GM12878 (cell line): Measurements from ENCODE around the gene TMEM266.
A peak's percentile ranks its signal among the peaks of the same experiment; 100 is the strongest.

Experiments
- BHLHE40 ChIP-seq, 2 experiments: fragments of 450-650 bp in 1 of 2; IDR thresholded peaks; 2 replicates each; pipeline ENCODE4 v1.6.1; 2011 to 2017; ENCODE audit warnings: low read depth in 2 of 2, borderline replicate concordance in 1 of 2, improper control_type of control experiment in 1 of 2, low read length in 1 of 2, mild to moderate bottlenecking in 1 of 2
- CEBPB ChIP-seq, 2 experiments: fragments of 150-350 bp in 1 of 2; IDR thresholded peaks; 2 replicates each; pipeline ENCODE4 v1.6.1; 2012 to 2014; ENCODE audit warnings: low read depth in 2 of 2, low read length in 2 of 2, borderline replicate concordance in 1 of 2, inconsistent platforms in 1 of 2
- DPF2 ChIP-seq: fragments of 450-650 bp; IDR thresholded peaks from 2 replicates; pipeline ENCODE4 v1.6.1; 2017; ENCODE audit warnings: mild to moderate bottlenecking
- EGR1 ChIP-seq, 2 experiments: IDR thresholded peaks; 1 replicate in 1 of 2; 2 replicates in 1 of 2; pipeline ENCODE4 v1.6.1; 2011 to 2012; ENCODE audit warnings: low read depth in 2 of 2, low read length in 2 of 2, borderline replicate concordance in 1 of 2, mild to moderate bottlenecking in 1 of 2, moderate library complexity in 1 of 2
- EP300 ChIP-seq, 2 experiments: fragments of 150-350 bp in 1 of 2; IDR thresholded peaks; 2 replicates each; pipeline ENCODE4 v1.6.1; 2011 to 2012; ENCODE audit warnings: low read depth in 2 of 2, low read length in 2 of 2, borderline replicate concordance in 1 of 2, improper control_type of control experiment in 1 of 2, inconsistent platforms in 1 of 2; ENCODE audit not compliant: control insufficient read depth in 1 of 2
- EZH2 ChIP-seq: IDR thresholded peaks from 2 replicates; pipeline ENCODE4 v1.6.1; 2012; ENCODE audit warnings: low read depth, mild to moderate bottlenecking, control low read depth, inconsistent platforms, low read length, borderline replicate concordance; ENCODE audit not compliant: control insufficient read depth
- FOXK2 ChIP-seq: fragments of 450-650 bp; IDR thresholded peaks from 2 replicates; pipeline ENCODE4 v1.6.1; 2017; ENCODE audit warnings: mild to moderate bottlenecking, moderate library complexity
- GABPA ChIP-seq: IDR thresholded peaks from 2 replicates; pipeline ENCODE4 v1.6.1; 2014; ENCODE audit warnings: antibody characterized with exemption, low read depth, mild to moderate bottlenecking, inconsistent platforms
- POLR2A ChIP-seq: IDR thresholded peaks from 2 replicates; pipeline ENCODE4 v1.6.1; 2011; ENCODE audit warnings: low read depth, mild to moderate bottlenecking, low read length
- RAD21 ChIP-seq: IDR thresholded peaks from 2 replicates; pipeline ENCODE4 v1.6.1; 2011; ENCODE audit warnings: mild to moderate bottlenecking, low read depth, low read length, moderate library complexity; ENCODE audit not compliant: insufficient read depth
- RCOR1 ChIP-seq: conservative IDR thresholded peaks from 2 replicates; pipeline ENCODE4 v1.6.1; 2012; ENCODE audit warnings: low read depth, low read length, improper control_type of control experiment
- SRF ChIP-seq, 2 experiments: IDR thresholded peaks; 2 replicates each; pipeline ENCODE4 v1.6.1; 2011; ENCODE audit warnings: low read depth in 2 of 2, low read length in 2 of 2, mild to moderate bottlenecking in 1 of 2, moderate library complexity in 1 of 2
- TF ChIP-seq, protein P1 (sequence below): fragments of 450-650 bp; IDR thresholded peaks from 2 replicates; pipeline ENCODE4 v1.6.1; 2018; ENCODE audit warnings: mild to moderate bottlenecking, low read depth, moderate library complexity; ENCODE audit not compliant: partially characterized antibody
- TF ChIP-seq, protein P2 (sequence below), 3 experiments: IDR thresholded peaks in 2 of 3; conservative IDR thresholded peaks in 1 of 3; 2 replicates each; pipeline ENCODE4 v1.5.1; 2011; ENCODE audit warnings: low read depth in 3 of 3, low read length in 3 of 3, mild to moderate bottlenecking in 3 of 3, control low read depth in 2 of 3, moderate library complexity in 2 of 3, inconsistent platforms in 1 of 3, mixed read lengths in 1 of 3; ENCODE audit not compliant: control insufficient read depth in 2 of 3, insufficient read depth in 1 of 3; ENCODE audit errors: extremely low read depth in 1 of 3

DNA sequence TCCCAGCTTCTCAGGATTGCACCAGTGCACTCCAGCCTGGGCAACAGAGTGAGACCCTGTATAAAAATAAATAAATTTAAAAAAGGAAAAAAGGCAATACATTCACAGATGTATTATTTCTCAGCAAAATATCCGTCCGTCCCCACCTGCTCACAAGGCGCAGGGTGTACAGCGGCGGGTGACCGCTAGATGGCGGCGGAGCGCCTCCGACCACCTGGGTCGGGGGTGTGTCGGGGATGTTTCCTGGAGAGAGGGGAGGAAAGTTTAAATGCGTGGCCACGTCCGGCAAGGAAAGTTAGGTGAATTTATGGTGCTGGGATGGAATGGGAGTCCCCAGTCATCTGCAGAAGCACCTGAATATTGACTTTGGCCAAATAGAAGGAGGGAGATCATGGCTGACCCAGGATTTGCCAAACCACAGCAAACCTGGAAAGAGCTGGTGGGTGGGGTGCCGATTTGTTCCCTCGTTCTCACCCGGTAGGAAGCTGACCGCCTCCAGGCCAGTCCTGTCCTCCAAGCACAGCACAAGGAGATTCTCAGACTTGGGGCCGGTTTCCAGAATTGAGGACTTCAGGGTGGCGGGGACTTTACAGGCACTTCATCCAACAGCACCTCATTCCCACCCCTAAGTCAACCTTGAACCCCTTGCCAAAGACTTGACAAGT lies 88.3 kb downstream of the TMEM266 start:
- TF ChIP-seq SRF (IDR thresholded peaks at IDR 0.05; ENCODE audit: low read depth in 2 of 2, low read length in 2 of 2) (no peak), EGR1 (IDR thresholded peaks at IDR 0.05; ENCODE audit: borderline replicate concordance in 1 of 2, low read depth in 2 of 2, low read length in 2 of 2) (no peak), RAD21 (peak; percentile 70), GABPA (no peak), DPF2 (no peak), EP300 (IDR thresholded peaks at IDR 0.05; ENCODE audit: borderline replicate concordance in 1 of 2, control insufficient read depth in 1 of 2, low read depth in 2 of 2, low read length in 2 of 2) (no peak), RCOR1 (no peak), POLR2A (no peak), EZH2 (no peak), CEBPB (IDR thresholded peaks at IDR 0.05; ENCODE audit: borderline replicate concordance in 1 of 2, low read depth in 2 of 2, low read length in 2 of 2) (no peak), FOXK2 (no peak), BHLHE40 (IDR thresholded peaks at IDR 0.05; ENCODE audit: borderline replicate concordance in 1 of 2, low read depth in 2 of 2, low read length in 1 of 2) (no peak)
- TF ChIP-seq, protein P1, sequence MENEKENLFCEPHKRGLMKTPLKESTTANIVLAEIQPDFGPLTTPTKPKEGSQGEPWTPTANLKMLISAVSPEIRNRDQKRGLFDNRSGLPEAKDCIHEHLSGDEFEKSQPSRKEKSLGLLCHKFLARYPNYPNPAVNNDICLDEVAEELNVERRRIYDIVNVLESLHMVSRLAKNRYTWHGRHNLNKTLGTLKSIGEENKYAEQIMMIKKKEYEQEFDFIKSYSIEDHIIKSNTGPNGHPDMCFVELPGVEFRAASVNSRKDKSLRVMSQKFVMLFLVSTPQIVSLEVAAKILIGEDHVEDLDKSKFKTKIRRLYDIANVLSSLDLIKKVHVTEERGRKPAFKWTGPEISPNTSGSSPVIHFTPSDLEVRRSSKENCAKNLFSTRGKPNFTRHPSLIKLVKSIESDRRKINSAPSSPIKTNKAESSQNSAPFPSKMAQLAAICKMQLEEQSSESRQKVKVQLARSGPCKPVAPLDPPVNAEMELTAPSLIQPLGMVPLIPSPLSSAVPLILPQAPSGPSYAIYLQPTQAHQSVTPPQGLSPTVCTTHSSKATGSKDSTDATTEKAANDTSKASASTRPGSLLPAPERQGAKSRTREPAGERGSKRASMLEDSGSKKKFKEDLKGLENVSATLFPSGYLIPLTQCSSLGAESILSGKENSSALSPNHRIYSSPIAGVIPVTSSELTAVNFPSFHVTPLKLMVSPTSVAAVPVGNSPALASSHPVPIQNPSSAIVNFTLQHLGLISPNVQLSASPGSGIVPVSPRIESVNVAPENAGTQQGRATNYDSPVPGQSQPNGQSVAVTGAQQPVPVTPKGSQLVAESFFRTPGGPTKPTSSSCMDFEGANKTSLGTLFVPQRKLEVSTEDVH, result no peak
- TF ChIP-seq, protein P2, sequence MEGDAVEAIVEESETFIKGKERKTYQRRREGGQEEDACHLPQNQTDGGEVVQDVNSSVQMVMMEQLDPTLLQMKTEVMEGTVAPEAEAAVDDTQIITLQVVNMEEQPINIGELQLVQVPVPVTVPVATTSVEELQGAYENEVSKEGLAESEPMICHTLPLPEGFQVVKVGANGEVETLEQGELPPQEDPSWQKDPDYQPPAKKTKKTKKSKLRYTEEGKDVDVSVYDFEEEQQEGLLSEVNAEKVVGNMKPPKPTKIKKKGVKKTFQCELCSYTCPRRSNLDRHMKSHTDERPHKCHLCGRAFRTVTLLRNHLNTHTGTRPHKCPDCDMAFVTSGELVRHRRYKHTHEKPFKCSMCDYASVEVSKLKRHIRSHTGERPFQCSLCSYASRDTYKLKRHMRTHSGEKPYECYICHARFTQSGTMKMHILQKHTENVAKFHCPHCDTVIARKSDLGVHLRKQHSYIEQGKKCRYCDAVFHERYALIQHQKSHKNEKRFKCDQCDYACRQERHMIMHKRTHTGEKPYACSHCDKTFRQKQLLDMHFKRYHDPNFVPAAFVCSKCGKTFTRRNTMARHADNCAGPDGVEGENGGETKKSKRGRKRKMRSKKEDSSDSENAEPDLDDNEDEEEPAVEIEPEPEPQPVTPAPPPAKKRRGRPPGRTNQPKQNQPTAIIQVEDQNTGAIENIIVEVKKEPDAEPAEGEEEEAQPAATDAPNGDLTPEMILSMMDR (IDR thresholded peaks at IDR 0.05 in 2 of 3, conservative IDR thresholded peaks at IDR 0.05 in 1 of 3; ENCODE audit: control insufficient read depth in 2 of 3, extremely low read depth in 1 of 3, insufficient read depth in 1 of 3, low read depth in 3 of 3, low read length in 3 of 3), result peak; percentile 88 to 100 (median 99)
